PC-3 (cell line): ENCODE data around the gene NCAPG2.

Experiments
- CTCF ChIP-seq: fragments of 300-600 bp; sonication (generic); conservative IDR thresholded peaks from 2 replicates; pipeline ENCODE4 v1.5.1; 2017; ENCODE audit warnings: antibody characterized with exemption, low read depth, mild to moderate bottlenecking, low read length
- EZH2 ChIP-seq: fragments of 300-600 bp; sonication (generic); IDR thresholded peaks from one replicate; pipeline ENCODE4 v1.6.1; 2017; ENCODE audit warnings: antibody characterized with exemption, mild to moderate bottlenecking, low read length; ENCODE audit not compliant: unreplicated experiment
- EZH2phosphoT487 ChIP-seq: fragments of 300-600 bp; sonication (generic); IDR thresholded peaks from 2 replicates; pipeline ENCODE4 v1.6.1; 2018; ENCODE audit warnings: mild to moderate bottlenecking, antibody characterized with exemption, low read length, borderline replicate concordance

DNA sequence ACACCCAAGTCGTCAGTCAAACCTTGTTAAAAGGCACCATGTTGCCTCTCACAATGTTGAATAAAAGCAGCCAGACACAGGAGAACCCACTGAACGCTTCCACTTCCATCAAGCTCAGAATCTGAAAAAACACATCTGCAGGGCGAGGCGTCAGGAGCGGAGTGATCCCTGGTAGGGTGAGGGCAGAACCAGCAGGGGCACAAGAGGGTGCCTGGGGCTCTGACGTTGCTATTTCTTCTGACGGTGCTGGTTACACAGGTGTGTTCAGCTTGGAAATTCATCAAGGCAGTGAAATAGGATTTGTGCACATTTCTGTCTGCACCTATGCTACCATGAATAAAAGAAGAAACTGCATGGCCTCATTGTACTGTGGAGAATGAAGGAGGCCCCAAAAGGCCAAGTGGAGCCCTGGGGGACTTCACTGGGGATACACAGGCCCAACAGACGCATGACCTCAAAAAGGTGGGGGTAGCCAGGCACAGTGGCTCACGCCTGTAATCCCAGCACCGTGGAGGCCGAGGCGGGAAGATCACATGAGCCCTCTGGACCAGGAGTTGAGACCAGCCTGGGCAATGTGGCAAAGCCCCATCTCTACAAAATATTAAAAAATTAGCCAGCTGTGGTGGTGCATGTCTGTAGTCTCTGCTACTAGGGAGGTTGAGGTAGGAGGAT lies 19.2 kb upstream of the NCAPG2 start:
- TF ChIP-seq CTCF (no peak), EZH2 (no peak), EZH2phosphoT487 (no peak)
